HepG2 (cell line): ENCODE measurements around the gene DAB2IP. TPM values are rescaled to one million over a fixed set of nuclear protein-coding genes. Genes with fewer than 3 reads are reported as not detected.

Experiments
- AKAP8 ChIP-seq: sonication (generic); formaldehyde crosslinking; IDR thresholded peaks from 2 replicates; pipeline ENCODE4 v1.5.1; 2020; ENCODE audit warnings: mild to moderate bottlenecking, missing genetic modification reagents
- ATRX ChIP-seq: sonication (generic); formaldehyde crosslinking; IDR thresholded peaks from 2 replicates; pipeline ENCODE4 v1.4.0; 2020; ENCODE audit warnings: missing genetic modification reagents, borderline replicate concordance
- BCLAF1 ChIP-seq: fragments of 450-650 bp; IDR thresholded peaks from 2 replicates; pipeline ENCODE4 v1.6.1; 2017; ENCODE audit warnings: mild to moderate bottlenecking
- CENPT ChIP-seq: sonication (generic); formaldehyde crosslinking; IDR thresholded peaks from 2 replicates; pipeline ENCODE4 v1.8.0; 2022; ENCODE audit warnings: low read depth, mild to moderate bottlenecking, moderate library complexity, missing genetic modification reagents
- E2F5 ChIP-seq: sonication (generic); formaldehyde crosslinking; conservative IDR thresholded peaks from 2 replicates; pipeline ENCODE4 v1.4.0; 2020; ENCODE audit warnings: missing genetic modification reagents
- EED ChIP-seq: sonication (generic); formaldehyde crosslinking; IDR thresholded peaks from 2 replicates; pipeline ENCODE4 v1.5.0; 2020; ENCODE audit warnings: mild to moderate bottlenecking, missing genetic modification reagents
- FIP1L1 ChIP-seq: fragments of 200-400 bp; formaldehyde crosslinking; IDR thresholded peaks from 2 replicates; pipeline ENCODE4 v1.6.1; 2018; ENCODE audit warnings: low read depth, mild to moderate bottlenecking, low read length, moderate library complexity, borderline replicate concordance; ENCODE audit not compliant: insufficient read depth
- HMG20A ChIP-seq: IDR thresholded peaks from 2 replicates; pipeline ENCODE4 v1.6.1; 2016; ENCODE audit warnings: borderline replicate concordance
- KDM2A ChIP-seq: sonication (generic); formaldehyde crosslinking; IDR thresholded peaks from 2 replicates; pipeline ENCODE4 v1.4.0; 2020; ENCODE audit warnings: low read depth, missing genetic modification reagents, borderline replicate concordance
- MTF2 ChIP-seq: sonication (generic); formaldehyde crosslinking; IDR thresholded peaks from 2 replicates; pipeline ENCODE4 v1.5.0; 2020; ENCODE audit warnings: missing genetic modification reagents, borderline replicate concordance
- PRPF4 ChIP-seq: fragments of 200-400 bp; formaldehyde crosslinking; IDR thresholded peaks from 2 replicates; pipeline ENCODE4 v1.6.1; 2016; ENCODE audit warnings: low read length, low read depth; ENCODE audit not compliant: poor library complexity, severe bottlenecking
- RAD21 ChIP-seq: fragments of 450-650 bp; formaldehyde crosslinking; IDR thresholded peaks from 2 replicates; pipeline ENCODE4 v1.5.0; 2020; ENCODE audit warnings: mild to moderate bottlenecking
- RARG ChIP-seq: sonication (generic); formaldehyde crosslinking; IDR thresholded peaks from 2 replicates; pipeline ENCODE4 v1.4.0; 2020; ENCODE audit warnings: low read depth, mild to moderate bottlenecking, missing genetic modification reagents
- REPIN1 ChIP-seq: sonication (generic); formaldehyde crosslinking; IDR thresholded peaks from 2 replicates; pipeline ENCODE4 v1.8.0; 2022; ENCODE audit warnings: missing genetic modification reagents, low read depth, mild to moderate bottlenecking, borderline replicate concordance
- RFX1 ChIP-seq: fragments of 450-650 bp; IDR thresholded peaks from 2 replicates; pipeline ENCODE4 v1.6.1; 2017
- YEATS4 ChIP-seq: sonication (generic); formaldehyde crosslinking; IDR thresholded peaks from 2 replicates; pipeline ENCODE4 v1.4.0; 2020; ENCODE audit warnings: missing genetic modification reagents, borderline replicate concordance
- ZBED4 ChIP-seq: sonication (generic); formaldehyde crosslinking; IDR thresholded peaks from 2 replicates; pipeline ENCODE4 v1.4.0; 2020; ENCODE audit warnings: missing genetic modification reagents, borderline replicate concordance
- ZBTB2 ChIP-seq: sonication (generic); formaldehyde crosslinking; IDR thresholded peaks from 2 replicates; pipeline ENCODE4 v1.8.0; 2022; ENCODE audit warnings: low read depth, missing genetic modification reagents
- ZNF234 ChIP-seq: sonication (generic); formaldehyde crosslinking; conservative IDR thresholded peaks from 2 replicates; pipeline ENCODE4 v1.5.1; 2020; ENCODE audit warnings: mild to moderate bottlenecking, missing genetic modification reagents
- ZNF34 ChIP-seq: sonication (generic); formaldehyde crosslinking; IDR thresholded peaks from 2 replicates; pipeline ENCODE4 v1.4.0; 2020; ENCODE audit warnings: mild to moderate bottlenecking, missing genetic modification reagents, borderline replicate concordance
- ZNF605 ChIP-seq: sonication (generic); formaldehyde crosslinking; IDR thresholded peaks from 2 replicates; pipeline ENCODE4 v1.8.0; 2022; ENCODE audit warnings: mild to moderate bottlenecking, missing genetic modification reagents
- polyA plus RNA-seq, 8 experiments: library from polyadenylated mRNA; depleted of rRNA in 3 of 8; stranded (reverse) in 7 of 8; unstranded in 1 of 8; fragments of >200 nt; fragmentation: Illumina TruSeq in 4 of 8; extraction: Trizol in 4 of 8; gene quantifications; 2 replicates each; pipeline versions ENCODE4 v1.2.1 to v1.2.3, GENCODE V29; 2011 to 2016; ENCODE audit warnings: low read depth in 4 of 8, missing spikeins in 1 of 8, mixed read lengths in 1 of 8; ENCODE audit not compliant: insufficient read depth in 1 of 8
- total RNA-seq, 5 experiments: library from RNA; depleted of rRNA; stranded (reverse); fragments of >200 nt; fragmentation: Illumina TruSeq; extraction: Trizol; gene quantifications; 2 replicates each; pipeline ENCODE4 v1.2.3, GENCODE V29; 2016; ENCODE audit warnings: low read depth in 1 of 5

The DAB2IP gene
- total and polyA plus RNA-seq, 2 of the 13 experiments (the other 11 are each of a cell fraction or from before 2014, with no cell fraction given): 25.3 to 37.9 TPM

GRCh38 chr9:121609822-121610637, 41.4 kb upstream of the DAB2IP start (continued):
- no peak for TF ChIP-seq ZBED4 (CRISPR knock-in tag)
- no peak for TF ChIP-seq ATRX (CRISPR knock-in tag)
- TF ChIP-seq FIP1L1: no peak
- peak; percentile 32; the same call in 1 of the 2 replicates for TF ChIP-seq RAD21 (CRISPR knock-in tag)
- TF ChIP-seq YEATS4 (CRISPR knock-in tag): no peak
- TF ChIP-seq RARG (CRISPR knock-in tag): no peak
- TF ChIP-seq MTF2: no peak
- TF ChIP-seq BCLAF1: no peak
- TF ChIP-seq PRPF4: no peak
- TF ChIP-seq ZNF34: no peak
- TF ChIP-seq HMG20A: peak; percentile 40; the same call in 1 of the 2 replicates
- no peak for TF ChIP-seq RFX1
- no peak for TF ChIP-seq REPIN1 (CRISPR knock-in tag)
- TF ChIP-seq E2F5: no peak
- no peak for TF ChIP-seq KDM2A (CRISPR knock-in tag)
- TF ChIP-seq ZNF605 (CRISPR knock-in tag): no peak
- TF ChIP-seq CENPT (CRISPR knock-in tag): no peak
- TF ChIP-seq ZBTB2: no peak
- TF ChIP-seq EED (CRISPR knock-in tag): no peak
- no peak for TF ChIP-seq ZNF234 (CRISPR knock-in tag)
- TF ChIP-seq AKAP8: no peak
